ENCODE data around the gene NAT14.

Gene NAT14

GRCh38 chr19:55485439-55486011 is 537 bp downstream of the NAT14 start:
- H3K79me1 ChIP-seq (ENCODE audit: low read length): peaks cover 2% of the 10 kb centered on the region
- peak overlapping the region; percentile 57 for H3K18ac ChIP-seq (ENCODE audit: low read length)
- no peak overlapping the region for H4K8ac ChIP-seq (ENCODE audit: low read depth, low read length)
- H2BK15ac ChIP-seq (replicated peaks; ENCODE audit: low read depth): no peak overlapping the region
- H3K9ac ChIP-seq (ENCODE audit: low read length): peak overlapping the region; percentile 71
- H3K27me3 ChIP-seq (ENCODE audit: insufficient read depth, low read length, poor library complexity): no peaks in the 10 kb centered on the region
- peak overlapping the region; percentile 90 for H3K56ac ChIP-seq (ENCODE audit: low read length)
- no CpG with 5 or more reads among the region's 18 CpGs for WGBS (ENCODE audit: extremely low coverage, insufficient coverage, low lambda C conversion rate)
- H2BK120ac ChIP-seq (ENCODE audit: low read depth, low read length): no peak overlapping the region
- no peak overlapping the region for H3K4ac ChIP-seq (ENCODE audit: low read depth, low read length)
- peak; percentile 12 for DNase-seq
- H3K36me3 ChIP-seq (ENCODE audit: control insufficient read depth, insufficient read depth, low read length): no peaks in the 10 kb centered on the region
- H4K5ac ChIP-seq (ENCODE audit: low read length): no peak overlapping the region
- no peak overlapping the region for H2AK5ac ChIP-seq (ENCODE audit: low read length)
- H2BK5ac ChIP-seq (ENCODE audit: low read length): no peak overlapping the region
- no peaks in the 10 kb centered on the region for H3K79me2 ChIP-seq (ENCODE audit: control insufficient read depth, insufficient read depth, low read length)
- H3K4me3 ChIP-seq (ENCODE audit: low read length): peak overlapping the region; percentile 41
- H3K27ac ChIP-seq (ENCODE audit: low read depth, low read length): no peak overlapping the region
- H3K4me1 ChIP-seq (ENCODE audit: control insufficient read depth, low read depth, low read length): peaks cover 8% of the 10 kb centered on the region
- peak overlapping the region; percentile 57 for H3K4me2 ChIP-seq (ENCODE audit: low read length)
- H3K23ac ChIP-seq (ENCODE audit: low read length): no peak overlapping the region

- no peaks in the 10 kb centered on the region for H3K27me3 ChIP-seq (ENCODE audit: insufficient read depth, low read length, poor library complexity)
- H2BK15ac ChIP-seq (replicated peaks; ENCODE audit: low read depth): no peak overlapping the region
- H3K36me3 ChIP-seq (ENCODE audit: control insufficient read depth, insufficient read depth, low read length): no peaks in the 10 kb centered on the region
- H4K5ac ChIP-seq (ENCODE audit: low read length): no peak overlapping the region
- no peak overlapping the region for H3K4ac ChIP-seq (ENCODE audit: low read depth, low read length)
- H4K8ac ChIP-seq (ENCODE audit: low read depth, low read length): no peak overlapping the region
- H3K23ac ChIP-seq (ENCODE audit: low read length): no peak overlapping the region
- H3K27ac ChIP-seq (ENCODE audit: low read depth, low read length): peak overlapping the region; percentile 76
- peaks cover 8% of the 10 kb centered on the region for H3K4me1 ChIP-seq (ENCODE audit: control insufficient read depth, low read depth, low read length)
- H3K18ac ChIP-seq (ENCODE audit: low read length): no peak overlapping the region
- H3K9ac ChIP-seq (ENCODE audit: low read length): peak overlapping the region; percentile 59
- H3K4me2 ChIP-seq (ENCODE audit: low read length): no peak overlapping the region
- no peak for DNase-seq
- H2BK120ac ChIP-seq (ENCODE audit: low read depth, low read length): no peak overlapping the region
- H2BK5ac ChIP-seq (ENCODE audit: low read length): no peak overlapping the region
- peak overlapping the region; percentile 79 for H3K56ac ChIP-seq (ENCODE audit: low read length)
- no peaks in the 10 kb centered on the region for H3K79me2 ChIP-seq (ENCODE audit: control insufficient read depth, insufficient read depth, low read length)
- H2AK5ac ChIP-seq (ENCODE audit: low read length): no peak overlapping the region
- H3K4me3 ChIP-seq (ENCODE audit: low read length): no peak overlapping the region
- WGBS (ENCODE audit: extremely low coverage, insufficient coverage, low lambda C conversion rate): no CpG with 5 or more reads among the region's 53 CpGs
- H3K79me1 ChIP-seq (ENCODE audit: low read length): peaks cover 2% of the 10 kb centered on the region
Observed at GRCh38 chr19:55486043-55486970, 1.3 kb downstream of the NAT14 start.

GRCh38 chr19:55486971-55487923 is 2.3 kb downstream of the NAT14 start:
- Histone ChIP-seq H4K5ac (ENCODE audit: low read length) (no peak overlapping the region), H3K79me1 (ENCODE audit: low read length) (peaks cover 2% of the 10 kb centered on the region), H3K4me3 (ENCODE audit: low read length) (no peak overlapping the region), H3K18ac (ENCODE audit: low read length) (no peak overlapping the region), H3K4me2 (ENCODE audit: low read length) (no peak overlapping the region), H3K56ac (ENCODE audit: low read length) (peak overlapping the region; percentile 79), H3K23ac (ENCODE audit: low read length) (no peak overlapping the region), H3K9ac (ENCODE audit: low read length) (peak overlapping the region; percentile 59), H3K4me1 (ENCODE audit: control insufficient read depth, low read depth, low read length) (peaks cover 8% of the 10 kb centered on the region), H3K36me3 (ENCODE audit: control insufficient read depth, insufficient read depth, low read length) (no peaks in the 10 kb centered on the region), H2BK15ac (replicated peaks; ENCODE audit: low read depth) (no peak overlapping the region), H3K79me2 (ENCODE audit: control insufficient read depth, insufficient read depth, low read length) (no peaks in the 10 kb centered on the region), H3K27me3 (ENCODE audit: insufficient read depth, low read length, poor library complexity) (no peaks in the 10 kb centered on the region), H2AK5ac (ENCODE audit: low read length) (no peak overlapping the region), H4K8ac (ENCODE audit: low read depth, low read length) (no peak overlapping the region), H2BK120ac (ENCODE audit: low read depth, low read length) (no peak overlapping the region), H3K4ac (ENCODE audit: low read depth, low read length) (no peak overlapping the region), H2BK5ac (ENCODE audit: low read length) (no peak overlapping the region), H3K27ac (ENCODE audit: low read depth, low read length) (peak overlapping the region; percentile 76)
- DNase-seq: peak; percentile 80
- WGBS (ENCODE audit: extremely low coverage, insufficient coverage, low lambda C conversion rate): no CpG with 5 or more reads among the region's 27 CpGs

GRCh38 chr19:55487924-55488687 is 3.1 kb downstream of the NAT14 start, which contains the start of gene SSC5D:
Gene SSC5D (plus strand): TSS chr19:55488436. CDS start chr19:55488590, 154 bp downstream.
- WGBS (ENCODE audit: extremely low coverage, insufficient coverage, low lambda C conversion rate): no CpG with 5 or more reads among the region's 21 CpGs
- peak within 1 kb of the TSS; percentile 59 for H3K9ac ChIP-seq (ENCODE audit: low read length)
- peak; percentile 50 for DNase-seq

More at GRCh38 chr19:55487924-55488687, 3.1 kb downstream of the NAT14 start, which contains the start of gene SSC5D:
- Histone ChIP-seq H3K79me1 (ENCODE audit: low read length) (peaks cover 2% of the 10 kb centered on the region), H2BK120ac (ENCODE audit: low read depth, low read length) (no peak within 1 kb of the TSS), H3K27ac (ENCODE audit: low read depth, low read length) (peak within 1 kb of the TSS; percentile 76), H4K8ac (ENCODE audit: low read depth, low read length) (no peak within 1 kb of the TSS), H3K4me1 (ENCODE audit: control insufficient read depth, low read depth, low read length) (peaks cover 8% of the 10 kb centered on the region), H2AK5ac (ENCODE audit: low read length) (no peak within 1 kb of the TSS), H3K36me3 (ENCODE audit: control insufficient read depth, insufficient read depth, low read length) (no peaks in the 10 kb centered on the region), H3K79me2 (ENCODE audit: control insufficient read depth, insufficient read depth, low read length) (no peaks in the 10 kb centered on the region), H3K4me3 (ENCODE audit: low read length) (no peak within 1 kb of the TSS), H3K56ac (ENCODE audit: low read length) (peak within 1 kb of the TSS; percentile 79), H3K27me3 (ENCODE audit: insufficient read depth, low read length, poor library complexity) (no peaks in the 10 kb centered on the region), H3K23ac (ENCODE audit: low read length) (no peak within 1 kb of the TSS), H2BK5ac (ENCODE audit: low read length) (no peak within 1 kb of the TSS), H2BK15ac (replicated peaks; ENCODE audit: low read depth) (no peak within 1 kb of the TSS), H3K18ac (ENCODE audit: low read length) (no peak within 1 kb of the TSS), H4K5ac (ENCODE audit: low read length) (no peak within 1 kb of the TSS), H3K4me2 (ENCODE audit: low read length) (peak within 1 kb of the TSS; percentile 15), H3K4ac (ENCODE audit: low read depth, low read length) (no peak within 1 kb of the TSS)
